DMS153 treated with DMSO at 0.1 percent for 48 hours (cell line): Measurements from ENCODE around the gene BRD4.

Source experiments
- DNase-seq: peaks from one replicate; lab custom pipeline; 2025; ENCODE audit not compliant: unreplicated experiment; lab: John Stamatoyannopoulos, UW

Gene BRD4

GRCh38 chr19:15268192-15268927 lies 64.0 kb downstream of the BRD4 start:
- DNase-seq = no peak

GRCh38 chr19:15266683-15267082 lies 65.7 kb downstream of the BRD4 start:
- DNase-seq = no peak

- no peak for DNase-seq
Measured at GRCh38 chr19:15265850-15266248, 66.5 kb downstream of the BRD4 start.

- no peak for DNase-seq
Measured at GRCh38 chr19:15265214-15265849, 67.0 kb downstream of the BRD4 start.

GRCh38 chr19:15264933-15265206 lies 67.5 kb downstream of the BRD4 start:
- DNase-seq = no peak

- peak; percentile 1 for DNase-seq
Measured at GRCh38 chr19:15264061-15264932, 68.0 kb downstream of the BRD4 start.

- DNase-seq = no peak
Measured at GRCh38 chr19:15263361-15263985, 68.9 kb downstream of the BRD4 start.

GRCh38 chr19:15262011-15262410 lies 70.3 kb downstream of the BRD4 start:
- no peak for DNase-seq

GRCh38 chr19:15260939-15261338 lies 71.4 kb downstream of the BRD4 start:
- no peak for DNase-seq

- DNase-seq = no peak
Measured at GRCh38 chr19:15259907-15260306, 72.4 kb downstream of the BRD4 start.

GRCh38 chr19:15257782-15258181 lies 74.6 kb downstream of the BRD4 start:
- no peak for DNase-seq

- DNase-seq = no peak
Measured at GRCh38 chr19:15256708-15257331, 75.5 kb downstream of the BRD4 start.

GRCh38 chr19:15255359-15255990 lies 76.9 kb downstream of the BRD4 start:
- no peak for DNase-seq

GRCh38 chr19:15254547-15254946 lies 77.8 kb downstream of the BRD4 start:
- no peak for DNase-seq

- no peak for DNase-seq
Measured at GRCh38 chr19:15253513-15253912, 78.8 kb downstream of the BRD4 start.

GRCh38 chr19:15253061-15253460 lies 79.3 kb downstream of the BRD4 start:
- no peak for DNase-seq

- no peak for DNase-seq
Measured at GRCh38 chr19:15252398-15253018, 79.8 kb downstream of the BRD4 start.

GRCh38 chr19:15251749-15252397 lies 80.5 kb downstream of the BRD4 start:
- no peak for DNase-seq

- DNase-seq = no peak
Measured at GRCh38 chr19:15251010-15251748, 81.2 kb downstream of the BRD4 start.
